OCI-LY1 (cell line): Measurements from ENCODE around the gene CCNG2.

Experiments used
- CTCF ChIP-seq: fragments of 200-600 bp; sonication (generic), shearing (Covaris generic); IDR thresholded peaks from 2 replicates; pipeline ENCODE4 v1.5.1; 2017; ENCODE audit warnings: mild to moderate bottlenecking, antibody characterized with exemption, low read length, moderate library complexity, mixed read lengths
- EZH2 ChIP-seq: fragments of 200-600 bp; sonication (generic), shearing (Covaris generic); IDR thresholded peaks from 2 replicates; pipeline ENCODE4 v1.8.0; 2017; ENCODE audit warnings: borderline replicate concordance, mixed run types, mild to moderate bottlenecking, antibody characterized with exemption, low read length, moderate library complexity, mixed read lengths

DNA sequence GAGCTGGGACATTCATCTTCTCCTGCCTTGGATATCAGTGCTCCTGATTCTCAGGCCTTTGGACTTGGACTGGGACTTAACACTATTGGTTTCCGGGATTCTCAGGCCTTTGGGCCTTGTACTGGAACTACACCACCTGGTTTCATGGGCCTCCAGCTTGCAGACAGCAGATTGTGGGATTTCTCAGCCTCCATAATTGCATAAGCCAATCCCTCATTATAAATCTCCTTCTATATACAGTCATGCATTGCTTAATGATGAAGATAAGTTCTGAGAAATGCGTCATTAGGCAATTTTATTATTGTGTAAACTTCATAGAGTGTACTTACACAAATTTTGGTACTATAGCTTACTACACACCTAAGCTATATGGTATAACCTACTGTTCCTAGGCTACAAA lies 8.9 kb upstream of the CCNG2 start:
- TF ChIP-seq CTCF (no peak), EZH2 (no peak)
